GM19468 (cell line): ENCODE results near the gene C2CD2L.
"Not testable (repeated sequence)": the region's sequence is repeated elsewhere in the genome, so short reads cannot be mapped to it uniquely, and the experiment has no call there.

Experiments used
- ATAC-seq: cut with Tn5 transposase; IDR thresholded peaks from one replicate; pipeline ENCODE4 v1.9.1; 2021; ENCODE audit warnings: mild to moderate bottlenecking, moderate library complexity, moderate number of reproducible peaks; ENCODE audit not compliant: unreplicated experiment; ENCODE audit errors: extremely low read depth

Gene C2CD2L

DNA sequence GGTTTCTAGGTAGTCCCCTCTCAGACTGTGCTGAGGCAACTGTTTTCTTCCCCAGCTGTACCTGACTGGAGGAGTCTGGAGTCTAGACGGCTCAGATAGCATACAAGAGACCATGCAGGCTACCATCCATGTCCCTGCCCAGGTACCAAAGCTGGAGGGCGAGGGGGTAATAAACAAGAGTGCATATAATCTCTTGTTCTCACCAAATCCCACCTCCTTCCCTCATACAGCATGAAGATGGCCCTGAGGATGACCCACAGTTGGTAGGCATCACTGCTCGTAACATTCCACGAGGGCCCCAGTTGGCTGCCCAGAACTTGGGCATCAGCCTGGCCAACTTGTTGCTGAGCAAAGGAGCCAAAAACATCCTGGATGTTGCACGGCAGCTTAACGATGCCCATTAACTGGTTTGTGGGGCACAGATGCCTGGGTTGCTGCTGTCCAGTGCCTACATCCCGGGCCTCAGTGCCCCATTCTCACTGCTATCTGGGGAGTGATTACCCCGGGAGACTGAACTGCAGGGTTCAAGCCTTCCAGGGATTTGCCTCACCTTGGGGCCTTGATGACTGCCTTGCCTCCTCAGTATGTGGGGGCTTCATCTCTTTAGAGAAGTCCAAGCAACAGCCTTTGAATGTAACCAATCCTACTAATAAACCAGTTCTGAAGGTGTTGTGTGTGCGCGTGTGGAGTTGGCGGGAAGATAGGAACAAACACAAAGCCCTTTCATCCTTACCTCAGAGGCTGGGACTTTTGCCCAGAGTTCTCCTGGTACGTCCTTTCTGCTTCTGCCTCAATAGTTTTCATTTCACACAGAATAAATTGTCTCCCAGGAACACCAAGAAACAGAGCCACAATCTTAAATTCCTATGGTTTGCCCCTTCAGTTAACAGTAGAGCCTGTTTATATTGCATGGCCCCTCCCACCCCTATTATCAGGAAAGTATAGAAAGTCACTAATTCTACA, 14.0 kb upstream of the C2CD2L start:
- no peak for ATAC-seq

DNA sequence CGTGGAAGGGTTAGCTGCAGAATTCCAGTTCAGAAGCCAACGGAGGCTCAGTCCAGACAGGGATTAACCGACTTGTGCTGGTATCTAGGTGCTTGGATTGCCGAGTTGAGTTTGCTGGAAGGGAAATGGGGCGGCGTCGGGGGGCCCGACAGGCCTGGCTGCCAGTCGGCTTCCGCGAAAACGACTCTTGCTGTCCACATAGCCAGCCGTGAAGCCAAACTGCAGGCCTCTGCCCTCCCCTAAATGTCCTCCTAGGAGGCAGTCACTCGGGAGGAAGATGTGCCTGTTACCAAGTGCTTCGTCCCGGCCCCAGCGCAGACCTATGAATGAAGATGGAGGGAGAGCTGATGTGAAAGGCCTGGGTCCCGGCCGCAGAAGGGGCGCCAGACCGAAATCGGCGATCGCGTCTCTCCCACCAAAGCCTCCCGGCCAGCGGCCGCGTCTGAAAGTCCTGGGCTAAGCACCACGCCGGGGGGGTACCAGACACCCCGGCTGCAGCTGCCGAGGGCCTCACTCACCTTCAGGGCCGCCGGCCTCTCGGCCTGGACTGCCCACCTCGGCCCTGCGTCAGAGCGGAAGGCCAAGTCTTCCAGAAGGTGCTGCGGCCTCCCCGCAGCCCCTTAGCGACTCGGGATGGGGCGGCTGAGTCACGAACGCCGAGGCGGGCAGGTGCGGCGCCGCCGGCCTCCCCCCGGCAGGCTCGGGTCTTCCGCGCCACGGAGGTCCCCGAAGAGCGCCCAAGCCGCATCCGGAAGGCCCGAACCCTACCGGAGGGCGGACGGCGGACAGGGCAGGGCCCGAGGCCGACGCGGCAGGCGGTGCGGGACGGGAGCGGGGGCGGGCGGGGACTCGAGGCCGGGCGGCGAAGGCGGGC, 13.0 kb upstream of the C2CD2L start:
- ATAC-seq = no peak

- peak; percentile 11 for ATAC-seq
Observed at GRCh38 chr11:119094816-119095065, 12.4 kb upstream of the C2CD2L start.

- ATAC-seq = peak; percentile 54
Observed at GRCh38 chr11:119095066-119095880, 11.9 kb upstream of the C2CD2L start.

- no peak for ATAC-seq
Observed at GRCh38 chr11:119099711-119100110, 7.4 kb upstream of the C2CD2L start.

- no peak for ATAC-seq
Observed at GRCh38 chr11:119100246-119100970, 6.7 kb upstream of the C2CD2L start.

DNA sequence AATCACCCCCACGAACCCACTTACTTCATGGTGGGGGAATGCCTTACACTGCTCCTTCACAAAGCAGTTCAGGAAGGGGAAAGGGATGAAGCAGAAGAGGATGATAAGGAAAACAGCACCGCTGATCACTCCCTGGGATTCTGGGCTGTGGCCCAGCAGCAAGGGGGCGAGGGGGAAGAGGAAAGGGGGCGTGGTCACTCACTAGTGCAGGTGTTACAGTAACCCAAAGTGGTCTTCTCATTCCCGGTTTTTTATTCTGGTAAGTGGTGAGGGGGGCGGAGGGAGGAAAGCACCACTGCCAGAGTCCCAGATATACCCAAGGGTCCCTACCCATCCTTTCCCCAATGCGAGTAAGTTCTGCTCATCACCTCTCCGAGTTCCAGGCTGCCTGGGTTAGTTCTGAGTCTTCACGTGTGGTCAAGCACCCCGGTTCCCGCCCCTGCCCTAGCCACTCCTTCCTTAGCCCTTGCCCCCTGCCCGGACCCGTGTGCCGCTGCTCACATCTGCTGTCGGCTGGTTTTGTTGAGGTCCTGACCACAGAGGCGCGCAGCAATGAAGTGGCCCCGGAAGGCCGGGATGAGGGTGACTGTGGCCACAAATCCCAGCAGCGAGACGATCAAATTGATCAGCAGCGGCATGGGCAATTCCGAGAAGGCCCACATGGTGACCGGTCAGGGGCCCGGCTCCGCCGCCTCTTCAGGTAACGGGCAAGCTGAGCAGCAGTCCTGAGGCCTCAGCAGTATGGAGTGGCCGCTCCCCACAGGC, 6.0 kb upstream of the C2CD2L start:
- ATAC-seq = no peak

DNA sequence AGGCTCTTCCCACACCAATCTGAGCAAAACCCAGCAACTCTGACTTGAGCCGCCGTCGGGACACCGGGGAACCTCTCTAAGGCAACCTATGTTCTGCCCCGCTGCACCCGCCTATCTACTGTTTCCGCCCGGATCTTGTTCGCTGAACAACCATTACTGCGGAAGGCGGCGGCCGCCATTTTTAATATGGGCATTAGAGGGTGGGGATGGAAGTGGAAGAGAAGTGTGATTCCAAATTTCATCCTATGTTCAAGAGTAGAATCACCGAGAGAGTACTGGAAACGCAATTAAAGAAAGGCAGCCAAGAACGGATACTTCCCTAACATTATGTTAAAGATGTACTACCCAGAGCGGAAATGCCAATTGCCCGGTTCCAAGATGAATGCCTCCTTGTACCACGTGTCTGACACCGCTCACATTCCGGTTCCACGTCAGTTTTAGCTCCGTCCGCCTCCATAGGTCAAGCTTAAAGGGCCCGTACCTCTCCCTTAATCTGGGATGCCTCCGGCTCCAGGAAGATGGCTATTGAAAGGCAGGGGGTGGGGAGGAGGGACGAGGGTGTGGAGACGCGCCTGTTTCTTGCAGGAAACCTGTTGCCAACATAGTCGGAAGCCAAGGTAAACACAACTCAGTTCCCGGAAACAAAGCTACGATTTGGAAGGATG, 5.3 kb upstream of the C2CD2L start, which contains the start of gene DPAGT1:
DPAGT1 (minus strand) TSS at position 95 of the 665 bp plus-strand sequence. CDS start 198 bp downstream, outside the sequence.
- ATAC-seq = peak; percentile 37

- ATAC-seq = not testable (repeated sequence)
Observed at GRCh38 chr11:119103161-119103664, 3.9 kb upstream of the C2CD2L start.

DNA sequence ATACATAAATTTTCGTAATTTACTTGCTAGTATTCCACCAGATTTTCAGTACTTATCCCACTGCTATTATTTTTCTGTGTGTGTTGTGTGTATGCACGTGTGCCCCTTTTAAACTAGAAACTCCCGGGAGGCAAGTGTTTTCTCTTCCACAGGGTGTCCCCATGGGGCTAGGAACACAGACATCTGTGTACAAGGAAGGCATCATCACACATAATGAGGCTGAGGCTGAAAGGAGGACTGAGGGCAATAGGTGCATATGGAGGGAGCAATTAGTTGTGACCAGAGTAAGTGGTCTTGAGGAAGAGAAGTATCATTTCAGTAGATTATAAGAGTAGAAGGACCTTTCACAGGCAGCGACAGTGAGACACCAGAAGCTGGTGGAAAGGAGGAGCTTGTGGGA, 3.4 kb upstream of the C2CD2L start:
- no peak for ATAC-seq

DNA sequence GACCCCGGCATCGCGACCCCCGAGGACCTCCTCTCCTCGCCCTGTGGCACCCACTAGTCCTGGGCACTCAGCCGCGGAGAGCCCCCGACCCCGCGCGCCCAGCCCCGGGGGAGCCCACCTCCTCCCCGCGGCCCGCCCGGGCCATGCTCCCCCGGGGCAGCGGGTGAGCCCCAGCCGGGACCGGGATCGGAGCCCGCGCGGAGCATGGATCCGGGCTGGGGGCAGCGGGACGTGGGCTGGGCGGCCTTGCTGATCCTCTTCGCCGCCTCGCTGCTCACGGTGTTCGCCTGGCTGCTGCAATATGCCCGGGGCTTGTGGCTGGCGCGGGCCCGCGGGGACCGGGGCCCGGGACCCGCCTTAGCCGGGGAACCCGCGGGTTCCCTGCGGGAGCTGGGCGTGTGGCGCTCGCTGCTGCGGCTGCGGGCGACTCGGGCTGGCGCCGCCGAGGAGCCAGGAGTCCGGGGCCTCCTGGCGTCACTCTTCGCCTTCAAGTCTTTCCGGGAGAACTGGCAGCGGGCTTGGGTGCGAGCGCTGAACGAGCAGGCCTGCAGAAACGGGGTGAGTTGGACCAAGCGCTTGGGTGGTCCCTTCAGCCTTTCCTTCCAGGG, 498 bp downstream of the C2CD2L start:
- no peak for ATAC-seq

GRCh38 chr11:119108146-119108856, 1.2 kb downstream of the C2CD2L start:
- ATAC-seq = no peak

DNA sequence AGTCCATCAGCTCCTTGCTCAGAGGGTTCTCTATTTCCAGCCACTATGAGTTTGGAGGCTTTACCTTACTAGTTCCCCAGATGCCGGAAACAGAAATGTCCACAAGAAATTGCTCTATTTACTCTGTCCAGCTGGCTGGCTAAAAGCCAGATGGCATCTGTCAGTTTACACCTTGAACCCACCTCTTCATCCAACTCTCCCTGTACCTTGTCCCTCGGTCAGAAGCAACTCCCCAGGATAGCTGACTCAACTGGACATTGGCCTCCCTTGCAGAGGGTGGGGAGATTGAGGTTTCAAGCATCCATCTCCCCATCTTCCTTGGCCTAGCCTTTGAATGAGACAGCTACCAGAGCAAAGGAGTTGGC, 1.7 kb downstream of the C2CD2L start:
- no peak for ATAC-seq

DNA sequence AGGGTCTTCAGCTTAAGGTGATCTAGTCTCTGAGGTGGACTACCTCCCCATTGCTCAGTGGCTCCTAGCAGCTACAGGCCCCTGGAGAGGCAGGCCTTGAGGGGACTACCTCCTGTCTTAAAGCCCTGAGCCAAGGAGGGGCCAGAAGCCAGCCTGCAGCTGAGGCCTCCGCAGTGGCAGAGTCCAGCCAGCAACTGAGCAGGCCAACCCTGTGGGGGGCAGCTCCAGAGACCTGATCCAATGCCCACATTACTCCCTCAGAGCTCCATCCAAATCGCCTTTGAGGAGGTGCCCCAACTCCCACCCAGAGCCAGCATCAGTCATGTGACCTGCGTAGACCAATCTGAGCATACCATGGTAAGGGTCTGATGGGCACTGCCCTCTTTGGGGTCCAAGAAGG, 2.7 kb downstream of the C2CD2L start:
- no peak for ATAC-seq

DNA sequence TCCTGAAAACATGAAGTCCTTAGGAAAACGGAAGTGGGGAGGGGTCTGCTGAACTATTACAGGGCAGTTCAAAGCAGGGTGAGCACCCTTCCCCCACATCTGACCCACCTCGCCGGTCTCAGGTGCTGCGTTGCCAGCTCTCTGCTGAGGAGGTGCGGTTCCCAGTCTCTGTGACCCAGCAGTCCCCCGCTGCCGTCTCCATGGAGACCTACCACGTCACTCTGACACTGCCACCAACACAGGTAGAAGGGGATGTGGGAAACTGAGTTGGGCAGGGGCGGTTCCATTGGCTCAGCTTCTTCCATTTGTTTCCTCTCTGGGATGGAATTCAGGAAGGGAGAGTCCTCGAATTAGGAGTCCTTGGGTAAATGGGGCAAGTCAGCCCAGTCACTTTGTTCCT, 3.3 kb downstream of the C2CD2L start:
- no peak for ATAC-seq

DNA sequence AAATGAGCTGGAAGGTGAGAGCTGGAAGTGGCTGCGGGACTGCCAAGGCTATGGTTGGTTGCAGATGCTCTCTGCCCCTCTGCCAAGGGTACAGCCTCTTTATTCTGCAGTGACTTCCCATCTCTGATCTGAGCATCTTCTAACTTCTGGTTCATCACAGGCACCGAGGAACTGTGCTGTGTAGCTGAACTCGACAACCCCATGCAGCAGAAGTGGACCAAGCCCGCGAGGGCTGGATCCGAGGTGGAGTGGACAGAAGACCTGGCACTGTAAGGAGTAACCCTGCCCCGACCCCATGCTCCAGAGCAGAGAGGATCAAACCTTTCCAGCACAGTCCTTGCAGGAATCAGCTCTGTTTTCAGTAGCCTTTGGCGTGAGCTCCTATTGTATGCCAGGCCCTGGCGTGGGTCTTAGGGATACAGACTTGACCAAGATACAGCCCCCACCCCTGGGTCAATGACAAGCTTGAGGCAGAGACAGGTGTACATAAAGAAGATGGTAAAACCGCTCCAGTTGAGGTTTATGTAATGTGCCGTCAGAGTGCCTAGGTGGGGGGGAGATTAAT, 4.3 kb downstream of the C2CD2L start:
- no peak for ATAC-seq
